HG03565 (cell line): ENCODE results near the gene C11orf24.

Experiments used
- ATAC-seq: cut with Tn5 transposase; IDR thresholded peaks from one replicate; pipeline ENCODE4 v1.9.1; 2021; ENCODE audit warnings: mild to moderate bottlenecking, moderate library complexity; ENCODE audit not compliant: unreplicated experiment

The C11orf24 gene

GRCh38 chr11:68212421-68213134 lies 59.2 kb downstream of the C11orf24 start:
- ATAC-seq, result no peak

GRCh38 chr11:68211546-68211945 lies 60.2 kb downstream of the C11orf24 start:
- no peak for ATAC-seq
